Measurements from ENCODE around the gene RET. TPM values are rescaled to one million over a fixed set of nuclear protein-coding genes. Genes with fewer than 3 reads are reported as not detected.
A peak's percentile ranks its signal among the peaks of the same experiment; 100 is the strongest.

The RET gene
- total RNA-seq, 1 experiment from 2014 or later = 68.0 TPM

- Histone ChIP-seq H3K36me3 (ENCODE audit: insufficient read depth, low read length, poor library complexity, severe bottlenecking) (no peaks in the 10 kb centered on the region), H3K9me3 (ENCODE audit: low read depth, low read length, poor library complexity, severe bottlenecking) (no peaks in the 10 kb centered on the region), H3K4me1 (ENCODE audit: insufficient read depth, low read length, poor library complexity, severe bottlenecking) (peaks cover 11% of the 10 kb centered on the region), H3K27ac (ENCODE audit: low read depth, low read length, poor library complexity, severe bottlenecking) (no peak overlapping the region), H3K4me3 (ENCODE audit: low read depth, low read length, poor library complexity, severe bottlenecking) (no peak overlapping the region), H3K27me3 (replicated peaks; ENCODE audit: insufficient read depth, low read depth, low read length, poor library complexity) (peaks cover 3% of the 10 kb centered on the region)
- no peak for DNase-seq (ENCODE audit: low spot score)
- CTCF ChIA-PET = no interaction called here
- POLR2A ChIA-PET (ENCODE audit: low non-redundant PET) = no interaction called here
- intact Hi-C loops (cut with micrococcal nuclease; ENCODE audit: unreplicated experiment) = no loop called here
- no TSS peak for BruUV-seq (replicated peaks)
- TF ChIP-seq EZH2 (IDR thresholded peaks at IDR 0.05; ENCODE audit: borderline replicate concordance, low read depth, low read length, poor library complexity, severe bottlenecking) (no peak), CTCF (conservative IDR thresholded peaks at IDR 0.05; ENCODE audit: low read depth, low read length) (no peak)
Observed at GRCh38 chr10:43074409-43074808, 2.5 kb upstream of the RET start.

GRCh38 chr10:43074827-43075611 is 1.9 kb upstream of the RET start:
- POLR2A ChIA-PET (ENCODE audit: low non-redundant PET) = no interaction called here
- BruUV-seq (replicated peaks) = no TSS peak
- Histone ChIP-seq H3K9me3 (ENCODE audit: low read depth, low read length, poor library complexity, severe bottlenecking) (no peaks in the 10 kb centered on the region), H3K27me3 (replicated peaks; ENCODE audit: insufficient read depth, low read depth, low read length, poor library complexity) (peaks cover 3% of the 10 kb centered on the region), H3K27ac (ENCODE audit: low read depth, low read length, poor library complexity, severe bottlenecking) (no peak overlapping the region), H3K36me3 (ENCODE audit: insufficient read depth, low read length, poor library complexity, severe bottlenecking) (no peaks in the 10 kb centered on the region), H3K4me1 (ENCODE audit: insufficient read depth, low read length, poor library complexity, severe bottlenecking) (peaks cover 10% of the 10 kb centered on the region), H3K4me3 (ENCODE audit: low read depth, low read length, poor library complexity, severe bottlenecking) (no peak overlapping the region)
- TF ChIP-seq CTCF (conservative IDR thresholded peaks at IDR 0.05; ENCODE audit: low read depth, low read length) (no peak), EZH2 (IDR thresholded peaks at IDR 0.05; ENCODE audit: borderline replicate concordance, low read depth, low read length, poor library complexity, severe bottlenecking) (no peak)
- DNase-seq (ENCODE audit: low spot score) = no peak
- CTCF ChIA-PET = interaction anchor here (0.7 kb wide), 1 partner anchor 194 kb away, joined by 3 read pairs; no protein-coding TSS in a partner anchor
- intact Hi-C loops (cut with micrococcal nuclease; ENCODE audit: unreplicated experiment) = no loop called here

GRCh38 chr10:43075612-43076003 is 1.3 kb upstream of the RET start:
- H3K4me1 ChIP-seq (ENCODE audit: insufficient read depth, low read length, poor library complexity, severe bottlenecking) = peaks cover 10% of the 10 kb centered on the region
- no peaks in the 10 kb centered on the region for H3K9me3 ChIP-seq (ENCODE audit: low read depth, low read length, poor library complexity, severe bottlenecking)
- no peaks in the 10 kb centered on the region for H3K36me3 ChIP-seq (ENCODE audit: insufficient read depth, low read length, poor library complexity, severe bottlenecking)
- H3K27me3 ChIP-seq (replicated peaks; ENCODE audit: insufficient read depth, low read depth, low read length, poor library complexity) = peaks cover 3% of the 10 kb centered on the region
- CTCF ChIA-PET = interaction anchor here (0.7 kb wide), 1 partner anchor 194 kb away, joined by 3 read pairs; no protein-coding TSS in a partner anchor
- H3K27ac ChIP-seq (ENCODE audit: low read depth, low read length, poor library complexity, severe bottlenecking) = no peak overlapping the region
- H3K4me3 ChIP-seq (ENCODE audit: low read depth, low read length, poor library complexity, severe bottlenecking) = no peak overlapping the region
- no peak for DNase-seq (ENCODE audit: low spot score)
- intact Hi-C loops (cut with micrococcal nuclease; ENCODE audit: unreplicated experiment) = no loop called here
- TF ChIP-seq EZH2 (IDR thresholded peaks at IDR 0.05; ENCODE audit: borderline replicate concordance, low read depth, low read length, poor library complexity, severe bottlenecking) (no peak), CTCF (conservative IDR thresholded peaks at IDR 0.05; ENCODE audit: low read depth, low read length) (peak; percentile 48)
- POLR2A ChIA-PET (ENCODE audit: low non-redundant PET) = no interaction called here
- BruUV-seq (replicated peaks) = no TSS peak
